ENCODE data around the gene CTLA4.
"Not testable (repeated sequence)": the region's sequence is repeated elsewhere in the genome, so short reads cannot be mapped to it uniquely, and the experiment has no call there.

Gene CTLA4

GRCh38 chr2:203857656-203858055, 9.9 kb upstream of the CTLA4 start:
- no peak for DNase-seq (ENCODE audit: low spot score)

- no peak for DNase-seq (ENCODE audit: low spot score)
Measured at GRCh38 chr2:203858176-203858575, 9.4 kb upstream of the CTLA4 start.

- no peak for DNase-seq (ENCODE audit: low spot score)
Measured at GRCh38 chr2:203859030-203859789, 8.4 kb upstream of the CTLA4 start.

- no peak for DNase-seq (ENCODE audit: low spot score)
Measured at GRCh38 chr2:203861197-203861596, 6.4 kb upstream of the CTLA4 start.

- no peak for DNase-seq (ENCODE audit: low spot score)
Measured at GRCh38 chr2:203861607-203862006, 6.0 kb upstream of the CTLA4 start.

- DNase-seq (ENCODE audit: low spot score), result no peak
Measured at GRCh38 chr2:203869223-203870042, 1.9 kb downstream of the CTLA4 start.

- no peak for DNase-seq (ENCODE audit: low spot score)
Measured at GRCh38 chr2:203870481-203870880, 2.9 kb downstream of the CTLA4 start.

- DNase-seq (ENCODE audit: low spot score), result no peak
Measured at GRCh38 chr2:203870941-203871340, 3.4 kb downstream of the CTLA4 start.

GRCh38 chr2:203871371-203871983, 3.9 kb downstream of the CTLA4 start:
- no peak for DNase-seq (ENCODE audit: low spot score)

GRCh38 chr2:203873461-203873860, 5.9 kb downstream of the CTLA4 start:
- DNase-seq (ENCODE audit: low spot score), result no peak

- DNase-seq (ENCODE audit: low spot score), result no peak
Measured at GRCh38 chr2:203873921-203874631, 6.5 kb downstream of the CTLA4 start.

GRCh38 chr2:203875471-203875870, 7.9 kb downstream of the CTLA4 start:
- DNase-seq (ENCODE audit: low spot score), result no peak

- no peak for DNase-seq (ENCODE audit: low spot score)
Measured at GRCh38 chr2:203876328-203876727, 8.8 kb downstream of the CTLA4 start.

GRCh38 chr2:203878063-203878462, 10.5 kb downstream of the CTLA4 start:
- DNase-seq (ENCODE audit: low spot score), result no peak

GRCh38 chr2:203880557-203881125, 13.1 kb downstream of the CTLA4 start:
- no peak for DNase-seq (ENCODE audit: low spot score)

GRCh38 chr2:203881185-203881584, 13.6 kb downstream of the CTLA4 start:
- not testable (repeated sequence) for DNase-seq (ENCODE audit: low spot score)

- DNase-seq (ENCODE audit: low spot score), result no peak
Measured at GRCh38 chr2:203882551-203882950, 15.0 kb downstream of the CTLA4 start.

- no peak for DNase-seq (ENCODE audit: low spot score)
Measured at GRCh38 chr2:203886661-203887151, 19.1 kb downstream of the CTLA4 start.

GRCh38 chr2:203887677-203888076, 20.1 kb downstream of the CTLA4 start:
- peak; percentile 84 for DNase-seq (ENCODE audit: low spot score)

GRCh38 chr2:203889542-203889941, 22.0 kb downstream of the CTLA4 start:
- DNase-seq (ENCODE audit: low spot score), result no peak

- DNase-seq (ENCODE audit: low spot score), result no peak
Measured at GRCh38 chr2:203889944-203890343, 22.4 kb downstream of the CTLA4 start.

- no peak for DNase-seq (ENCODE audit: low spot score)
Measured at GRCh38 chr2:203890733-203891132, 23.2 kb downstream of the CTLA4 start.

All from COLO829 (cell line).